OCI-LY1 (cell line): ENCODE results near the gene CDC42BPB.

ENCODE experiments used
- H2AFZ ChIP-seq: fragments of 200-600 bp; sonication (generic), shearing (Covaris generic); 2 replicates; pipeline ENCODE4 v1.6.0; 2014; ENCODE audit warnings: antibody characterized with exemption, mild to moderate bottlenecking, low read length
- H3F3A ChIP-seq: fragments of 200-600 bp; sonication (generic), shearing (Covaris generic); 2 replicates; pipeline ENCODE4 v1.6.0; 2014; ENCODE audit warnings: mild to moderate bottlenecking, antibody characterized with exemption, low read length, moderate library complexity; ENCODE audit not compliant: insufficient read depth
- H3K27ac ChIP-seq: fragments of 200-600 bp; sonication (generic); 2 replicates; pipeline ENCODE4 v1.5.1; 2014; ENCODE audit warnings: low read length, mixed run types, mild to moderate bottlenecking, low read depth; ENCODE audit not compliant: poor library complexity, severe bottlenecking
- H3K27me3 ChIP-seq: fragments of 200-600 bp; sonication (generic); 2 replicates; pipeline ENCODE4 v1.6.0; 2014; ENCODE audit warnings: antibody characterized with exemption, mild to moderate bottlenecking, low read length, moderate library complexity; ENCODE audit not compliant: insufficient read depth
- H3K36me3 ChIP-seq: fragments of 200-600 bp; sonication (generic); 2 replicates; pipeline ENCODE4 v1.6.1; 2014; ENCODE audit warnings: mild to moderate bottlenecking, antibody characterized with exemption, low read length, moderate library complexity, mixed read lengths; ENCODE audit not compliant: insufficient read depth
- H3K4me1 ChIP-seq: fragments of 200-600 bp; sonication (generic); 2 replicates; pipeline ENCODE4 v1.5.1; 2014; ENCODE audit warnings: mild to moderate bottlenecking, low read length, moderate library complexity; ENCODE audit not compliant: insufficient read depth, severe bottlenecking
- H3K4me2 ChIP-seq: fragments of 200-600 bp; sonication (generic), shearing (Covaris generic); 2 replicates; pipeline ENCODE4 v1.6.1; 2014; ENCODE audit warnings: low read length
- H3K4me3 ChIP-seq: fragments of 200-600 bp; sonication (generic); 2 replicates; pipeline ENCODE4 v1.5.1; 2014; ENCODE audit warnings: low read length, low read depth, mild to moderate bottlenecking, mixed read lengths; ENCODE audit not compliant: poor library complexity, severe bottlenecking
- H3K79me2 ChIP-seq: fragments of 200-600 bp; shearing (Covaris generic); 2 replicates; pipeline ENCODE4 v1.6.1; 2016; ENCODE audit warnings: mixed run types, low read length, mixed read lengths; ENCODE audit not compliant: insufficient read depth
- H3K9ac ChIP-seq: fragments of 200-600 bp; sonication (generic), shearing (Covaris generic); 2 replicates; pipeline ENCODE4 v1.6.1; 2014; ENCODE audit warnings: mild to moderate bottlenecking, low read length, mixed read lengths
- H3K9me2 ChIP-seq: fragments of 200-600 bp; sonication (generic), shearing (Covaris generic); 2 replicates; pipeline ENCODE4 v1.6.1; 2014; ENCODE audit warnings: low read depth, mild to moderate bottlenecking, low read length, mixed read lengths
- H3K9me3 ChIP-seq: fragments of 200-600 bp; shearing (Covaris generic); 2 replicates; pipeline ENCODE4 v1.6.1; 2014; ENCODE audit warnings: low read length, mixed read lengths
- H4K20me1 ChIP-seq: fragments of 200-600 bp; sonication (generic), shearing (Covaris generic); 2 replicates; pipeline ENCODE4 v1.6.0; 2016; ENCODE audit warnings: mild to moderate bottlenecking, low read length; ENCODE audit not compliant: insufficient read depth
- CTCF ChIP-seq: fragments of 200-600 bp; sonication (generic), shearing (Covaris generic); IDR thresholded peaks from 2 replicates; pipeline ENCODE4 v1.5.1; 2017; ENCODE audit warnings: mild to moderate bottlenecking, antibody characterized with exemption, low read length, moderate library complexity, mixed read lengths
- EZH2 ChIP-seq: fragments of 200-600 bp; sonication (generic), shearing (Covaris generic); IDR thresholded peaks from 2 replicates; pipeline ENCODE4 v1.8.0; 2017; ENCODE audit warnings: borderline replicate concordance, mixed run types, mild to moderate bottlenecking, antibody characterized with exemption, low read length, moderate library complexity, mixed read lengths

The CDC42BPB gene

GRCh38 chr14:102924632-102925588 is 132.4 kb downstream of the CDC42BPB start:
- no peak overlapping the region for H2AFZ ChIP-seq

GRCh38 chr14:102923925-102924486 is 133.3 kb downstream of the CDC42BPB start:
- H3K9me2 ChIP-seq, result no peaks in the 10 kb centered on the region
- no peaks in the 10 kb centered on the region; the same call in 1 of the 2 replicates for H3K36me3 ChIP-seq
- no peaks in the 10 kb centered on the region for H4K20me1 ChIP-seq
- H3K27me3 ChIP-seq, result no peaks in the 10 kb centered on the region
- TF ChIP-seq EZH2, result no peak
- no peak for TF ChIP-seq CTCF
- no peaks in the 10 kb centered on the region for H3K9me3 ChIP-seq
- no peak overlapping the region for H3K4me2 ChIP-seq
- H2AFZ ChIP-seq, result no peak overlapping the region
- H3K4me3 ChIP-seq, result no peak overlapping the region
- H3F3A ChIP-seq, result no peaks in the 10 kb centered on the region
- H3K27ac ChIP-seq, result no peak overlapping the region
- no peak overlapping the region for H3K9ac ChIP-seq
- H3K4me1 ChIP-seq, result peaks cover 25% of the 10 kb centered on the region
- H3K79me2 ChIP-seq, result no peaks in the 10 kb centered on the region

More at GRCh38 chr14:102924632-102925588, 132.4 kb downstream of the CDC42BPB start:
- Histone ChIP-seq H3K79me2 (no peaks in the 10 kb centered on the region), H3K4me2 (no peak overlapping the region), H3K9me2 (no peaks in the 10 kb centered on the region), H3K27me3 (no peaks in the 10 kb centered on the region), H3K4me1 (peaks cover 32% of the 10 kb centered on the region), H3K4me3 (no peak overlapping the region), H4K20me1 (no peaks in the 10 kb centered on the region), H3K27ac (no peak overlapping the region), H3K36me3 (no peaks in the 10 kb centered on the region; the same call in 1 of the 2 replicates), H3K9me3 (no peaks in the 10 kb centered on the region), H3K9ac (no peak overlapping the region), H3F3A (no peaks in the 10 kb centered on the region)
- TF ChIP-seq EZH2, result no peak
- TF ChIP-seq CTCF, result no peak; the same call in 1 of the 2 replicates

- Histone ChIP-seq H4K20me1 (no peaks in the 10 kb centered on the region), H3K27ac (no peak overlapping the region), H2AFZ (no peak overlapping the region), H3K9me2 (no peaks in the 10 kb centered on the region), H3F3A (no peaks in the 10 kb centered on the region), H3K4me1 (peaks cover 20% of the 10 kb centered on the region), H3K36me3 (no peaks in the 10 kb centered on the region; the same call in 1 of the 2 replicates), H3K9ac (peak overlapping the region; percentile 33; the same call in 1 of the 2 replicates), H3K4me3 (peak overlapping the region; percentile 50), H3K79me2 (no peaks in the 10 kb centered on the region), H3K4me2 (peak overlapping the region; percentile 50), H3K9me3 (no peaks in the 10 kb centered on the region), H3K27me3 (no peaks in the 10 kb centered on the region)
- TF ChIP-seq CTCF (no peak), EZH2 (no peak)
Observed at GRCh38 chr14:102923201-102923924, 134.0 kb downstream of the CDC42BPB start.
